ENCODE data around the gene LAIR1.
"Not testable (repeated sequence)": the region's sequence is repeated elsewhere in the genome, so short reads cannot be mapped to it uniquely, and the experiment has no call there.

The LAIR1 gene

DNA sequence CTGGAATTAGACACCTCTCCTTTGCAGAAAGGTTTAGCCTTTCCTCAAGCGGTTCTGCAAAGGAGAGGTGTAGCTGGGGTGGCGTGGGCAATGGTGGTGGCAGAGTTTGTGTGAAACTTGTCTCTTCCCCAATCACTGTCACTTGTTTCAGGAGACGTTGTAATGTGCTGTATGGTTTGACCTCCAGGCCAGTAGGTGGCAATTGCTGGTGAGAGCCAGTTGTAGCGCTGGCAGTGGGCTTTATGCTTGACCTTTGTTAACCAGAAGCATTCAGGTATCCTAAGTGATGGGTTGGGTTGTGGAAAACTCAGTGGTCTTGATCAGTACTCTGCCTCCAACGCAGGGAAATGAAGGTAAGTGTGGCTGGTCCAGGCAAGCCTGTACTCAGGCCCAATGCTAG lies 39.1 kb downstream of the LAIR1 start:
- Histone ChIP-seq H3K4me3 (ENCODE audit: low read length) (no peak overlapping the region), H3K27ac (ENCODE audit: low read depth, low read length) (no peak overlapping the region), H3K27me3 (ENCODE audit: insufficient read depth, low read length) (peaks cover 2% of the 10 kb centered on the region; the same call in 1 of the 2 replicates), H3K4me1 (ENCODE audit: insufficient read depth, low read length) (peaks cover 22% of the 10 kb centered on the region), H3K9me3 (ENCODE audit: insufficient read depth, low read depth, low read length) (peaks cover 7% of the 10 kb centered on the region), H3K36me3 (ENCODE audit: insufficient read depth, low read length) (no peaks in the 10 kb centered on the region), H3K9ac (ENCODE audit: low read depth, low read length) (no peak overlapping the region)
- 86% methylated on average over 5 of the region's 5 CpGs for WGBS

DNA sequence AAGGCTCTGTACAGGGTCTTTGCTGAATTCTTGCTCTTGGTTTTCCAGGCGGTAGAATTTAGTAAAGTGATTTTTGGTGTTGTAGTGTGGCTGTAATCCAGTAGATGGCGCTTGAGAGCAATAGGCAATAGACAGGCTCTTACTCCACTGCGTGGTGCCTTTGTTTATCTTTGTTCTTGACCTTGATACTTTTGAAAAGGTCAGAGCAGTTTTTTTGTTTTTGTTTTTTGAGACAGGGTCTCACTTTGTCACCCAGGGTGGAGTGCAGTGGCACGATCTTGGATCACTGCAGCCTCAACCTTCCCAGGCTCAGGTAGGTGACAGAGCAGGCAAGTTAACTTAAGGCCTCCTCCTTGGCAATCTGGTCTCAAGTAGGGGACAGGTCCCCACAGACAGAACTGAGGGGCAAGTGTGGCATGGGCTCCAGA lies 39.5 kb downstream of the LAIR1 start:
- Histone ChIP-seq H3K27me3 (ENCODE audit: insufficient read depth, low read length) (peaks cover 2% of the 10 kb centered on the region; the same call in 1 of the 2 replicates), H3K9me3 (ENCODE audit: insufficient read depth, low read depth, low read length) (peaks cover 7% of the 10 kb centered on the region), H3K4me3 (ENCODE audit: low read length) (no peak overlapping the region), H3K27ac (ENCODE audit: low read depth, low read length) (no peak overlapping the region), H3K36me3 (ENCODE audit: insufficient read depth, low read length) (no peaks in the 10 kb centered on the region), H3K4me1 (ENCODE audit: insufficient read depth, low read length) (peaks cover 22% of the 10 kb centered on the region), H3K9ac (ENCODE audit: low read depth, low read length) (no peak overlapping the region)
- 15% methylated on average over 4 of the region's 4 CpGs for WGBS

DNA sequence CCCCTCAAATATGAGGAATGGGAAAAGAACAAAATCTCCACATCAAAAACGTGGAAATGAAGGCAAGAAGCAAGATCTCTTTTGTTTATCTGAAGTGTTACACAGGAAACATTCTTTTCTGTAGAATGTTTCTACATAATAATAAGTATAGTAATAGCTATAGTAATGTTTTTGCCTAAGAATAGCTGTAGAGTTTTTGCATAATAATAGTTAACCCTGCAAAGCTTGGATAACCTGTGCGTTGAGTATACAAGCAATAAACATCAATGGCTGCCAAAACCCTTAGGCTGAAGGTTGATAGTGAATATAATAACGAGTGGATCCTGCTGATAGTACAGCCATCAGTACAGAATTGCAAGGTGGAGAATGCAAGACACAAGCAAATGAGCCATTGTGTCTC lies 40.7 kb downstream of the LAIR1 start:
- peaks cover 7% of the 10 kb centered on the region for H3K9me3 ChIP-seq (ENCODE audit: insufficient read depth, low read depth, low read length)
- H3K4me3 ChIP-seq (ENCODE audit: low read length) = peak overlapping the region; percentile 1; the same call in 1 of the 2 replicates
- WGBS = 5% methylated on average over 2 of the region's 3 CpGs
- H3K27ac ChIP-seq (ENCODE audit: low read depth, low read length) = peak overlapping the region; percentile 62; the same call in 1 of the 2 replicates
- H3K27me3 ChIP-seq (ENCODE audit: insufficient read depth, low read length) = peaks cover 2% of the 10 kb centered on the region; the same call in 1 of the 2 replicates
- no peak overlapping the region for H3K9ac ChIP-seq (ENCODE audit: low read depth, low read length)
- peaks cover 22% of the 10 kb centered on the region for H3K4me1 ChIP-seq (ENCODE audit: insufficient read depth, low read length)
- no peaks in the 10 kb centered on the region for H3K36me3 ChIP-seq (ENCODE audit: insufficient read depth, low read length)

DNA sequence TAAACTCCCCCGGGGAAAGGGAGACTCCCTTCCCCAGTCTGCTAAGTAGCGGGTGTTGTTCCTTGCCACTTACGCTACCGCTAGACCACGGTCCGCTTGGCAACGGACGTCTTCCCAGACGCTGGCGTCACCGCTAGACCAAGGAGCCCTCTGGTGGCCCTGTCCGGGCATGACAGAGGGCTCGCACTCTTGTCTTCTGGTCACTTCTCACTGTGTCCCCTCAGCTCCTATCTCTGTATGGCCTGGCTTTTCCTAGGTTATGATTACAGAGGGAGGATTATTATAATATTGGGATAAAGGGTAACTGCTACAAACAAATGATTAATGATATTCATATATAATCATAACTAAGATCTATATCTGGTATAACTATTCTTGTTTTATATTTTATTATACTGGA lies 41.8 kb downstream of the LAIR1 start:
- H3K27me3 ChIP-seq (ENCODE audit: insufficient read depth, low read length); H3K9ac ChIP-seq (ENCODE audit: low read depth, low read length); H3K36me3 ChIP-seq (ENCODE audit: insufficient read depth, low read length); H3K9me3 ChIP-seq (ENCODE audit: insufficient read depth, low read depth, low read length); H3K4me3 ChIP-seq (ENCODE audit: low read length); H3K27ac ChIP-seq (ENCODE audit: low read depth, low read length): not testable (repeated sequence)
- WGBS = no CpG with 5 or more reads among the region's 13 CpGs
- H3K4me1 ChIP-seq (ENCODE audit: insufficient read depth, low read length) = peaks cover 22% of the 10 kb centered on the region

DNA sequence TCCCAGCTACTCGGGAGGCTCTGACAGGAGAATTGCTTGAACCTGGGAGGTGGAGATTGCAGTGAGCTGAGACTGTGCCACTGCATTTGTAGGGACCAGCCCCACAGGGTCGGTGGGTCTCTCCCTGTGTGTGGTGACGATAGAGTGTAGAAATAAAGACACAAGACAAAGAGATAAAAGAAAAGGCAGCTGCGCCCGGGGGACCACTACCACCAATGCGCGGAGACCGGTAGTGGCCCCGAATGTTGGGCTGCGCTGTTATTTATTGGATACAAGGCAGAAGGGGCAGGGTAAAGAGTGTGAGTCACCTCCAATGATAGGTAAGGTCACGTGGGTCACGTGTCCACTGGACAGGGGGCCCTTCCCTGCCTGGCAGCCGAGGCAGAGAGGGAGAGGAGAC lies 42.4 kb downstream of the LAIR1 start:
- H3K27me3 ChIP-seq (ENCODE audit: insufficient read depth, low read length); H3K9ac ChIP-seq (ENCODE audit: low read depth, low read length): not testable (repeated sequence)

DNA sequence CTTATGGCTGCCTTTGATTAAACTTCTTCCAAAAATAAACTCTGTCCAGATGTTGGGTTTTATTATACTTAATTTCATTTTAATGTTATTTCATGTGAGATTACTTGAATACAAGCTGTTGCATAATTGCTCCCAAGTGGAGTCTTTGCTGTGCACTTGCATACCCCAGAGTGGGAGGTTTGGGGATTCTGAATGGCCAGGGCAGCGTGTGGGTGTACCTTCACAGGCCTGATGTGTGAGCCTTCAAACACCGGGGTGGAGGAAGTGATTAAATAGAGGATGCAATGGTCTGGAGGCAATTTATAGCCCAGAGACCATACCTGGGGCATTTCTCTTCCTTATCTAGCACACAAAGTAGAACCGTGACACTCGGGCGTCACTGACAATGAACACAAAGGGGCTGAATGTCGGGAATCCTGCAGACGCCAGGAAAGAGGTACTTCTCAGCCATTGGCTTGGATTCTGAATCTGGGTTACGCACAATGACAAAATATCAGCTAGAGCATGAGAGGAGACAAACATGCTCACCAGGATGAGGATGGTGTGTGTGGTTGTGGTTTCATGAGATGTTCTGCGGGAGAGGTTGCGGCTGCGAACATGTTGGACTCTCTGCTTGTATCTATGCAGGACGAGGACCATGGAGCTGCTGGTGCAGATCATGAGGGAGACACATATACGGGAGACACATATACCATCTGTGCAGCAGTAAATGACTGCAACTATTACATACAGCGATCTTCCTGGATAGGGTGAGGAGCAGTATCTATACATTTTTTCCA lies 44.6 kb downstream of the LAIR1 start:
- Histone ChIP-seq H3K4me3 (ENCODE audit: low read length) (no peak overlapping the region), H3K27me3 (ENCODE audit: insufficient read depth, low read length) (no peaks in the 10 kb centered on the region), H3K27ac (ENCODE audit: low read depth, low read length) (no peak overlapping the region), H3K36me3 (ENCODE audit: insufficient read depth, low read length) (no peaks in the 10 kb centered on the region), H3K9ac (ENCODE audit: low read depth, low read length) (no peak overlapping the region), H3K9me3 (ENCODE audit: insufficient read depth, low read depth, low read length) (peaks cover 7% of the 10 kb centered on the region), H3K4me1 (ENCODE audit: insufficient read depth, low read length) (peaks cover 19% of the 10 kb centered on the region)
- 93% methylated on average over 13 of the region's 14 CpGs for WGBS

More for the DNA sequence above, 42.4 kb downstream of the LAIR1 start:
- H3K9me3 ChIP-seq (ENCODE audit: insufficient read depth, low read depth, low read length); H3K27ac ChIP-seq (ENCODE audit: low read depth, low read length); H3K36me3 ChIP-seq (ENCODE audit: insufficient read depth, low read length); H3K4me3 ChIP-seq (ENCODE audit: low read length): not testable (repeated sequence)
- H3K4me1 ChIP-seq (ENCODE audit: insufficient read depth, low read length) = peaks cover 22% of the 10 kb centered on the region
- 95% methylated on average over 10 of the region's 13 CpGs for WGBS

DNA sequence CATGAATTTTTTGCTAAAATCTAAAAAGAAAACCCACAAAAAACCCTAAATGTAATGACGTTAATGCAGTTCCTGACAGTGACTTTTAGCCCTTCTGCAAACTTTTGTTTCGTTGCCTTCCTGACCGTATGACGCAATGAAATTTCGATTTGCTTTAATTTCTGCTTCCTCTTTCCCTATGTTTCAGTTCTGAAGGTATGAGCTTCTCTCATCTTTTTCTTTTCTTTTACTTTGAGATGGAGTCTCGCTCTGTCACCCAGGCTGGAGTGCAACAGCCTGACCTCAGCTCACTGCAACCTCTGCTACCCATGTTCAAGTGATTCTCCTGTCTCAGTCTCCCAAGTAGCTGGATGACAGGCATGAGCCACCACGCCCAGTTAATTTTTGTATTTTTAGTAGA lies 45.7 kb downstream of the LAIR1 start:
- WGBS = 94% methylated on average over 7 of the region's 7 CpGs
- H3K4me1 ChIP-seq (ENCODE audit: insufficient read depth, low read length) = peaks cover 9% of the 10 kb centered on the region
- H3K9me3 ChIP-seq (ENCODE audit: insufficient read depth, low read depth, low read length) = peaks cover 7% of the 10 kb centered on the region
- no peak overlapping the region for H3K9ac ChIP-seq (ENCODE audit: low read depth, low read length)
- no peak overlapping the region for H3K27ac ChIP-seq (ENCODE audit: low read depth, low read length)
- H3K4me3 ChIP-seq (ENCODE audit: low read length) = no peak overlapping the region
- no peaks in the 10 kb centered on the region for H3K36me3 ChIP-seq (ENCODE audit: insufficient read depth, low read length)
- no peaks in the 10 kb centered on the region for H3K27me3 ChIP-seq (ENCODE audit: insufficient read depth, low read length)

DNA sequence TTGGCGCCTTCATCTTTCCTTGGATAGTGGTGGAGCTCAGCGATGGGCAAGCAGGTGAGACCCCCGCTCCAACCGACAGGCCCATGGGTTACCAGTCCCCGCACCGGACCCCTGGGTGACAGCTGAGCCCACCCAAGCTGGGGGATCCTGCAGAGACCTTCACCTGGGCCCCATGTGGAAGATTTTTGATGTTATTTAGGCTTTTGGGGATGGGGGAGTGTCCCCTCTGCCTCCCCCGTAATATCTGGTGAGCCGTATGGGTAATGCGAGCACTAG lies 46.8 kb downstream of the LAIR1 start:
- Histone ChIP-seq H3K9ac (ENCODE audit: low read depth, low read length) (no peak overlapping the region), H3K27ac (ENCODE audit: low read depth, low read length) (no peak overlapping the region), H3K4me1 (ENCODE audit: insufficient read depth, low read length) (no peaks in the 10 kb centered on the region), H3K36me3 (ENCODE audit: insufficient read depth, low read length) (no peaks in the 10 kb centered on the region), H3K27me3 (ENCODE audit: insufficient read depth, low read length) (no peaks in the 10 kb centered on the region), H3K9me3 (ENCODE audit: insufficient read depth, low read depth, low read length) (peaks cover 7% of the 10 kb centered on the region), H3K4me3 (ENCODE audit: low read length) (no peak overlapping the region)
- WGBS = 95% methylated on average over 9 of the region's 9 CpGs

DNA sequence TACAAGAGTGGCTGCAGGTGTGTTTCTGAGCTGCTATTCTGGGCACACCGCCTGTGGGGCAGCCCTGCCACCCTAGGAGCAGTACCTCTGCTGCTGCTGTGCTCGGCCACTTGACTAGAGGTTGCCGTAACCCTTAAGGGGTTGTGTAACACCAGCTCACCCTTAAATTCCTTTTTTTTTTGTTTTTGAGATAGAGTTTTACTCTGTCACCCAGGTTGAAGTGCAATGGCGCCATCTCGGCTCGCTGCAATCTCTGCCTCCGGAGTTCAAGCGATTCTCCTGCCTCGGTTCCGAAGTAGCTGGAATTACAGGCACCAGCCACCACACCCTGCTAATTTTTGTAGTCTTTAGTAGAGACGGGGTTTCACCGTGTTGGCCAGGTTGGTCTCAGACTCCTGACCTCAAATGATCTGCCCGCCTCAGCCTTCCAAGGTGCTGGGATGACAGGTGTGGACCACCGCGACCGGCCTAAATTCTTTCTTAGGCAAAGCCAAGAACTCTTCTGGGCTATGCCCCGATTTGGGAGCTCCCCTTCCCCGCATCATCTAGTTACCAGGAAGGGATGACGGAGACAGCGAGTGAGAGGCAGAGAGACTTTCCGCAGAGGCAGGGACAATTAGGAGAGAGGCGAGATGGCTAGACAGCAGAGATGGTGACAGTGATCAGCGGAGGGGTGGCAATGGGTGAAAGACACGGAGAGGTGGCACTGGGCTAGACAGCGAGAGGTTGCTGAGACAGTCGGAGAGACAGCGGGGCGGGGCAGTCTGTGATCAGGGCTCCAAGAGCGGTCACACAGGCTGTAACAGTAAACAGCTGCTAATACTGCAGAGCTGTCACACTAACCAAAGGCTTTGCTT lies 47.4 kb downstream of the LAIR1 start:
- H3K36me3 ChIP-seq (ENCODE audit: insufficient read depth, low read length) = no peaks in the 10 kb centered on the region
- H3K9ac ChIP-seq (ENCODE audit: low read depth, low read length) = no peak overlapping the region; the same call in 1 of the 2 replicates
- WGBS = 88% methylated on average over 29 of the region's 29 CpGs
- peaks cover 7% of the 10 kb centered on the region for H3K9me3 ChIP-seq (ENCODE audit: insufficient read depth, low read depth, low read length)
- no peaks in the 10 kb centered on the region for H3K4me1 ChIP-seq (ENCODE audit: insufficient read depth, low read length)
- no peak overlapping the region for H3K4me3 ChIP-seq (ENCODE audit: low read length)
- H3K27me3 ChIP-seq (ENCODE audit: insufficient read depth, low read length) = no peaks in the 10 kb centered on the region
- no peak overlapping the region for H3K27ac ChIP-seq (ENCODE audit: low read depth, low read length)

DNA sequence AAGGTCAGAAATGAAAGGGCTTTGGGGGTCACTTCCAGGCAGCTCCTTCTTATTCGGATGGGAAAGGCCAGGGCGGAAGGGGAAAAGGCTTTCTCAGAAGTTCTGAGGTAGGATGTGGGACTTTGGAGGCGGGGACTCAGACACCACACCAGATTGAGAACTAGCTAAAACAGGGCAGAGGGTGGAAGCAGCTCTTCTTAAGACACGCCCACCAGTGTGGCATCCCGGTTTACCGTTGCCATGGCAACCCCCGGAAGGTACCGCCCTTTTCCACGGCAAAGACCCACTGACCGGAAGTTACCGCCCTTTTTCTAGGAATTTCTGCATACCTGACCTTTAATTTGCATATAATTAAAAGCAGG lies 48.0 kb downstream of the LAIR1 start:
- H3K4me1 ChIP-seq (ENCODE audit: insufficient read depth, low read length) = no peaks in the 10 kb centered on the region
- H3K36me3 ChIP-seq (ENCODE audit: insufficient read depth, low read length) = no peaks in the 10 kb centered on the region
- H3K9ac ChIP-seq (ENCODE audit: low read depth, low read length) = no peak overlapping the region; the same call in 1 of the 2 replicates
- no peaks in the 10 kb centered on the region for H3K27me3 ChIP-seq (ENCODE audit: insufficient read depth, low read length)
- no peak overlapping the region for H3K27ac ChIP-seq (ENCODE audit: low read depth, low read length)
- 81% methylated on average over 11 of the region's 11 CpGs for WGBS
- peaks cover 2% of the 10 kb centered on the region; the same call in 1 of the 2 replicates for H3K9me3 ChIP-seq (ENCODE audit: insufficient read depth, low read depth, low read length)
- H3K4me3 ChIP-seq (ENCODE audit: low read length) = no peak overlapping the region

DNA sequence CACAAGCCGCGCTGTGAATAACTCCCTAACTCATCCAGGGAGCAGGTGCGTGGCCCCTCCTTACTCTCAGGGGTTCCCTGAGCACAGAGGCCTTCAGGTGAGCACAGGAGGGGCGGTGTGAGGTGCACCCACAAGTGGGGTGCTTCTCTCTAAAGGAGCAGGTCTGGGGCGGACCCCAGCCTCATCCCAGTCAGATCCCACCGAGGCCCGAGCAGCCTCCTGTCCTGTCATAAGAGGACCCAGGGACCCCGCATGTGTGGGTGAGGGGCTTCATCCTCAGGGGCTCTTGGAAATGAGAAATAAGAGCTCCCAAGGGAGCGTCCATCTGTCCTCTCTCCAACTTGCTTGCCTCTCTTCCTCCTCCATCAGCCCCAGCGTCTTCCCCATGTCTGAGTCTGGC lies 48.8 kb downstream of the LAIR1 start:
- Histone ChIP-seq H3K4me1 (ENCODE audit: insufficient read depth, low read length) (no peaks in the 10 kb centered on the region), H3K36me3 (ENCODE audit: insufficient read depth, low read length) (no peaks in the 10 kb centered on the region), H3K4me3 (ENCODE audit: low read length) (no peak overlapping the region), H3K27ac (ENCODE audit: low read depth, low read length) (no peak overlapping the region), H3K9ac (ENCODE audit: low read depth, low read length) (no peak overlapping the region), H3K27me3 (ENCODE audit: insufficient read depth, low read length) (no peaks in the 10 kb centered on the region), H3K9me3 (ENCODE audit: insufficient read depth, low read depth, low read length) (no peaks in the 10 kb centered on the region)
- 87% methylated on average over 10 of the region's 10 CpGs for WGBS
